ENCODE results near the gene GTPBP8. TPM values are rescaled to one million over a fixed set of nuclear protein-coding genes. Genes with fewer than 3 reads are reported as not detected.

GTPBP8 gene
- total and polyA plus RNA-seq, 2 of the 8 experiments (the other 6 are each of a cell fraction or from before 2014, with no cell fraction given), result 25.8 to 27.6 TPM

- TF ChIP-seq RNF2 (IDR thresholded peaks at IDR 0.05; ENCODE audit: borderline replicate concordance, low read depth, low read length, missing control alignments, poor library complexity, severe bottlenecking) (no peak), EP300 (IDR thresholded peaks at IDR 0.05; ENCODE audit: borderline replicate concordance in 1 of 2, low read depth in 2 of 2, low read length in 2 of 2) (no peak), TEAD4 (IDR thresholded peaks at IDR 0.05; ENCODE audit: low read depth, low read length) (no peak), MAFK (IDR thresholded peaks at IDR 0.05; ENCODE audit: low read depth, low read length) (no peak), PHF8 (conservative IDR thresholded peaks at IDR 0.05; ENCODE audit: low read depth, low read length) (peak; percentile 88), SUZ12 (IDR thresholded peaks at IDR 0.05; ENCODE audit: low read length) (no peak), YY1 (IDR thresholded peaks at IDR 0.05; ENCODE audit: low read depth, low read length) (peak; percentile 85; the same call in 1 of the 2 replicates), EGR1 (IDR thresholded peaks at IDR 0.05; ENCODE audit: borderline replicate concordance, low read depth, low read length) (peak; percentile 37; the same call in 1 of the 2 replicates)
- TF ChIP-seq, protein P1, sequence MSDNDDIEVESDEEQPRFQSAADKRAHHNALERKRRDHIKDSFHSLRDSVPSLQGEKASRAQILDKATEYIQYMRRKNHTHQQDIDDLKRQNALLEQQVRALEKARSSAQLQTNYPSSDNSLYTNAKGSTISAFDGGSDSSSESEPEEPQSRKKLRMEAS (IDR thresholded peaks at IDR 0.05), result peak; percentile 99
Observed at GRCh38 chr3:113019182-113020137, 28.7 kb downstream of the GTPBP8 start (continued).
